ENCODE results near the gene RNF180.

The RNF180 gene

GRCh38 chr5:64323591-64323990 is 157.9 kb downstream of the RNF180 start:
- Histone ChIP-seq H3K9me3 (ENCODE audit: insufficient read depth, low read length, severe bottlenecking) (no peaks in the 10 kb centered on the region), H3K27me3 (ENCODE audit: insufficient read depth, low read length, poor library complexity) (no peaks in the 10 kb centered on the region)

GRCh38 chr5:64330728-64331231 is 165.1 kb downstream of the RNF180 start:
- Histone ChIP-seq H3K9ac (ENCODE audit: low read depth, low read length) (no peak overlapping the region), H2AFZ (ENCODE audit: low read depth, low read length) (no peak overlapping the region)
- ATAC-seq (ENCODE audit: insufficient read depth, low read depth), result no peak

More at GRCh38 chr5:64323591-64323990, 157.9 kb downstream of the RNF180 start:
- Histone ChIP-seq H2AFZ (ENCODE audit: low read depth, low read length) (no peak overlapping the region), H4K20me1 (ENCODE audit: insufficient read depth, low read length) (no peaks in the 10 kb centered on the region), H3K4me2 (ENCODE audit: insufficient read depth, low read length) (no peak overlapping the region), H3K79me2 (ENCODE audit: insufficient read depth, low read length) (no peaks in the 10 kb centered on the region), H3K4me3 (ENCODE audit: low read depth in 1 of 2, low read length in 2 of 2) (no peak overlapping the region), H3K36me3 (ENCODE audit: insufficient read depth, low read length) (no peaks in the 10 kb centered on the region), H3K27ac (ENCODE audit: low read length) (no peak overlapping the region), H3K9ac (ENCODE audit: low read depth, low read length) (no peak overlapping the region), H3K4me1 (ENCODE audit: insufficient read depth, low read length) (no peaks in the 10 kb centered on the region)
- ATAC-seq (ENCODE audit: insufficient read depth, low read depth), result no peak
- no peak for DNase-seq
- TF ChIP-seq CTCF (IDR thresholded peaks at IDR 0.05; ENCODE audit: borderline replicate concordance, extremely low read depth, low read length, poor library complexity, severe bottlenecking) (no peak), EZH2 (IDR thresholded peaks at IDR 0.05; ENCODE audit: borderline replicate concordance, low read depth, low read length, severe bottlenecking) (no peak)

GRCh38 chr5:64331597-64332277 is 166.1 kb downstream of the RNF180 start:
- no peak for TF ChIP-seq EZH2 (IDR thresholded peaks at IDR 0.05; ENCODE audit: borderline replicate concordance, low read depth, low read length, severe bottlenecking)
- Histone ChIP-seq H3K27me3 (ENCODE audit: insufficient read depth, low read length, poor library complexity) (no peaks in the 10 kb centered on the region), H3K4me3 (ENCODE audit: low read depth in 1 of 2, low read length in 2 of 2) (no peak overlapping the region), H3K4me2 (ENCODE audit: insufficient read depth, low read length) (no peak overlapping the region), H4K20me1 (ENCODE audit: insufficient read depth, low read length) (no peaks in the 10 kb centered on the region), H3K9ac (ENCODE audit: low read depth, low read length) (no peak overlapping the region), H3K36me3 (ENCODE audit: insufficient read depth, low read length) (no peaks in the 10 kb centered on the region), H3K79me2 (ENCODE audit: insufficient read depth, low read length) (no peaks in the 10 kb centered on the region), H2AFZ (ENCODE audit: low read depth, low read length) (no peak overlapping the region), H3K27ac (ENCODE audit: low read length) (no peak overlapping the region), H3K4me1 (ENCODE audit: insufficient read depth, low read length) (no peaks in the 10 kb centered on the region), H3K9me3 (ENCODE audit: insufficient read depth, low read length, severe bottlenecking) (peaks cover 4% of the 10 kb centered on the region)
- ATAC-seq (ENCODE audit: insufficient read depth, low read depth), result no peak
- no peak for DNase-seq

More at GRCh38 chr5:64330728-64331231, 165.1 kb downstream of the RNF180 start:
- Histone ChIP-seq H3K9me3 (ENCODE audit: insufficient read depth, low read length, severe bottlenecking) (peaks cover 4% of the 10 kb centered on the region), H3K27ac (ENCODE audit: low read length) (no peak overlapping the region), H3K79me2 (ENCODE audit: insufficient read depth, low read length) (no peaks in the 10 kb centered on the region), H3K4me1 (ENCODE audit: insufficient read depth, low read length) (no peaks in the 10 kb centered on the region), H4K20me1 (ENCODE audit: insufficient read depth, low read length) (no peaks in the 10 kb centered on the region), H3K27me3 (ENCODE audit: insufficient read depth, low read length, poor library complexity) (no peaks in the 10 kb centered on the region), H3K4me2 (ENCODE audit: insufficient read depth, low read length) (no peak overlapping the region), H3K4me3 (ENCODE audit: low read depth in 1 of 2, low read length in 2 of 2) (no peak overlapping the region), H3K36me3 (ENCODE audit: insufficient read depth, low read length) (no peaks in the 10 kb centered on the region)
- TF ChIP-seq CTCF (IDR thresholded peaks at IDR 0.05; ENCODE audit: borderline replicate concordance, extremely low read depth, low read length, poor library complexity, severe bottlenecking), result no peak
- no peak for TF ChIP-seq EZH2 (IDR thresholded peaks at IDR 0.05; ENCODE audit: borderline replicate concordance, low read depth, low read length, severe bottlenecking)
- DNase-seq, result no peak

GRCh38 chr5:64333886-64334285 is 168.2 kb downstream of the RNF180 start:
- Histone ChIP-seq H3K4me2 (ENCODE audit: insufficient read depth, low read length) (no peak overlapping the region), H3K4me3 (ENCODE audit: low read depth in 1 of 2, low read length in 2 of 2) (no peak overlapping the region), H4K20me1 (ENCODE audit: insufficient read depth, low read length) (no peaks in the 10 kb centered on the region), H3K9ac (ENCODE audit: low read depth, low read length) (no peak overlapping the region), H3K27me3 (ENCODE audit: insufficient read depth, low read length, poor library complexity) (no peaks in the 10 kb centered on the region), H3K79me2 (ENCODE audit: insufficient read depth, low read length) (no peaks in the 10 kb centered on the region), H3K27ac (ENCODE audit: low read length) (no peak overlapping the region), H2AFZ (ENCODE audit: low read depth, low read length) (no peak overlapping the region), H3K4me1 (ENCODE audit: insufficient read depth, low read length) (no peaks in the 10 kb centered on the region), H3K36me3 (ENCODE audit: insufficient read depth, low read length) (no peaks in the 10 kb centered on the region), H3K9me3 (ENCODE audit: insufficient read depth, low read length, severe bottlenecking) (peaks cover 4% of the 10 kb centered on the region)
- TF ChIP-seq CTCF (IDR thresholded peaks at IDR 0.05; ENCODE audit: borderline replicate concordance, extremely low read depth, low read length, poor library complexity, severe bottlenecking) (no peak), EZH2 (IDR thresholded peaks at IDR 0.05; ENCODE audit: borderline replicate concordance, low read depth, low read length, severe bottlenecking) (no peak)
- DNase-seq (no peak), ATAC-seq (ENCODE audit: insufficient read depth, low read depth) (no peak)
